DND-41 (cell line): ENCODE data around the gene SLC23A2.

Experiments used
- CTCF ChIP-seq: IDR thresholded peaks from 2 replicates; pipeline ENCODE4 v1.5.1; 2012; ENCODE audit warnings: borderline replicate concordance, low read length, moderate library complexity, mild to moderate bottlenecking; ENCODE audit not compliant: poor library complexity, severe bottlenecking; ENCODE audit errors: extremely low read depth
- EZH2 ChIP-seq: IDR thresholded peaks from 3 replicates; pipeline ENCODE4 v1.6.1; 2012; ENCODE audit warnings: borderline replicate concordance, low read depth, mild to moderate bottlenecking, moderate library complexity, low read length, inconsistent platforms; ENCODE audit not compliant: severe bottlenecking

- TF ChIP-seq CTCF (no peak), EZH2 (no peak)
Observed at GRCh38 chr20:4946986-4947385, 54.3 kb downstream of the SLC23A2 start.
